Thyroid gland (tissue), 4 donors: ENCODE measurements around the gene CDC34. TPM values are rescaled to one million over a fixed set of nuclear protein-coding genes. Genes with fewer than 3 reads are reported as not detected.
A peak's percentile ranks its signal among the peaks of the same experiment; 100 is the strongest.

Experiments used
- DNase-seq, 2 donors: peaks; one replicate each; pipeline ENCODE4 v3.0.0-alpha.2; 2019
- H3K27ac ChIP-seq, 3 donors: fragments of 200-600 bp; sonication (generic); 1 replicate in 2 of 3; 2 replicates in 1 of 3; pipeline ENCODE4 v1.5.1; 2016 to 2019; ENCODE audit warnings: mild to moderate bottlenecking in 1 of 3, moderate library complexity in 1 of 3
- H3K27me3 ChIP-seq: fragments of 200-600 bp; sonication (generic); one replicate; pipeline ENCODE4 v1.5.1; 2019
- H3K36me3 ChIP-seq, 2 donors: fragments of 200-600 bp; sonication (generic); one replicate each; pipeline ENCODE4 v1.5.1; 2016 to 2019
- H3K4me1 ChIP-seq, 2 donors: fragments of 200-600 bp; sonication (generic); one replicate each; pipeline ENCODE4 v1.5.1; 2017 to 2019
- H3K4me3 ChIP-seq, 3 donors: fragments of 200-600 bp; sonication (generic); replicated peaks in 1 of 3; 1 replicate in 2 of 3; 2 replicates in 1 of 3; pipeline ENCODE4 v1.5.1; 2016; ENCODE audit warnings: mild to moderate bottlenecking in 1 of 3
- H3K9me3 ChIP-seq: fragments of 200-600 bp; sonication (generic); one replicate; pipeline ENCODE4 v1.5.1; 2017
- CTCF ChIP-seq, 6 experiments: fragments of 200-600 bp in 3 of 6; fragments of 450-650 bp in 3 of 6; sonication (generic) in 3 of 6; IDR thresholded peaks; one replicate each; pipeline ENCODE4 v1.5.1; 2016 to 2019; ENCODE audit warnings: antibody characterized with exemption in 6 of 6, mild to moderate bottlenecking in 2 of 6, inconsistent platforms in 1 of 6, moderate library complexity in 1 of 6
- POLR2A ChIP-seq, 2 donors: fragments of 450-650 bp; IDR thresholded peaks; one replicate each; pipeline ENCODE4 v1.6.1; 2017; ENCODE audit warnings: antibody characterized with exemption in 2 of 2, mild to moderate bottlenecking in 2 of 2, moderate library complexity in 1 of 2
- WGBS, 2 donors: methylation state at CpG; one replicate each; pipeline ENCODE4 v1.1.5; 2017; 5-methylcytosine and 5-hydroxymethylcytosine counted together
- intact Hi-C: fragments of 100-400 bp; cut with DNase I; formaldehyde crosslinking; loops from one replicate; pipeline ENCODE4 v1.15.1; 2023
- total RNA-seq, 4 donors: library from RNA; depleted of rRNA; stranded (reverse); fragments of >200 nt; gene quantifications; one replicate each; pipeline ENCODE4 v1.2.3, GENCODE V29; 2016

The CDC34 gene
- total RNA-seq, 4 donors from 2014 or later: 44.8 to 64.7 (median 48.2) TPM

GRCh38 chr19:590396-590745 lies 58.8 kb downstream of the CDC34 start:
- DNase-seq: no peak
- no CpG with 5 or more reads among the region's 50 CpGs for WGBS, 2 donors
- no peaks in the 10 kb centered on the region for H3K36me3 ChIP-seq
- H3K4me1 ChIP-seq: peaks cover 0 to 16% of the 10 kb centered on the region in 2 donors
- TF ChIP-seq POLR2A (IDR thresholded peaks at IDR 0.05) (no peak), CTCF (IDR thresholded peaks at IDR 0.05) (no peak)
- no peak overlapping the region for H3K27ac ChIP-seq
- H3K9me3 ChIP-seq: no peaks in the 10 kb centered on the region
- peaks cover 20% of the 10 kb centered on the region for H3K27me3 ChIP-seq
- no peak overlapping the region for H3K4me3 ChIP-seq
- intact Hi-C loops: no loop called here

DNA sequence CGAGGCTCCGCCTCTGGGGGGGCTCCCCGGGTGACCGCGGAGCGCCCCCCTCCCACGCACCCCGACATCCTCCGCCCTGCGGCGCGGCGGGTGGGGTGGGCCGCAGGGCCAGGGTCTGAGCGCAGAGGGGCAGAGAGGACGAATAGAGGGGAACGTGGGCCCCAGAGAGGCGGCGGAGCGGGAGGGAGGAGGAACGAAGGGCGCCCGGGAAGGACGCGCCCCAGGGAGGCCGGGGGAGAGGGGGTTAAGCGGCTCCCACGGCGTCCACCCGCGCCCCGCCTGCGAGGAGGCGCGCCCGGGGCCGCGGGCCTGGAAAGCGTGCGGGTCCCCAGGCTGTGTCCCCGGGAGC lies 59.2 kb downstream of the CDC34 start:
- WGBS, 2 donors: 28% methylated on average over 5 of the region's 41 CpGs; no CpG with 5 or more reads in 1 of the 2 donors
- Histone ChIP-seq H3K4me3 (no peak overlapping the region), H3K4me1 (peaks cover 0 to 16% of the 10 kb centered on the region in 2 donors), H3K27ac (no peak overlapping the region), H3K9me3 (no peaks in the 10 kb centered on the region), H3K36me3 (no peaks in the 10 kb centered on the region), H3K27me3 (peaks cover 20% of the 10 kb centered on the region)
- TF ChIP-seq POLR2A (IDR thresholded peaks at IDR 0.05): no peak
- no peak for TF ChIP-seq CTCF (IDR thresholded peaks at IDR 0.05)
- no peak for DNase-seq
- intact Hi-C loops: no loop called here

GRCh38 chr19:591099-591958 lies 59.8 kb downstream of the CDC34 start:
- no peak for TF ChIP-seq POLR2A (IDR thresholded peaks at IDR 0.05)
- no peak for TF ChIP-seq CTCF (IDR thresholded peaks at IDR 0.05)
- Histone ChIP-seq H3K27me3 (peaks cover 20% of the 10 kb centered on the region), H3K4me3 (no peak overlapping the region), H3K27ac (no peak overlapping the region), H3K36me3 (no peaks in the 10 kb centered on the region), H3K4me1 (peaks cover 0 to 16% of the 10 kb centered on the region in 2 donors), H3K9me3 (no peaks in the 10 kb centered on the region)
- 15 to 37% methylated on average over 20 to 34 of the region's 75 CpGs for WGBS, 2 donors
- peak in 1 of 2 donors; percentile 32 for DNase-seq
- intact Hi-C loops: no loop called here

Other genes starting within 250 kb of the CDC34 start
- 10 to 100 TPM in 3 of 4 donors, 1 to 10 TPM in 1; 6.7 to 31.7 (median 22.3) TPM for gene PLPP2, start 240.4 kb upstream of the CDC34 start, total RNA-seq
- 10 to 100 TPM in 2 of 4 donors, 1 to 10 TPM in 2; 9.0 to 20.1 (median 11.2) TPM for gene MIER2, start 187.0 kb upstream of the CDC34 start, total RNA-seq
- 10 to 100 TPM in 1 of 4 donors, 1 to 10 TPM in 2, under 1 TPM in 1; 0.54 to 14.7 (median 4.9) TPM for gene C2CD4C, start 122.6 kb upstream of the CDC34 start, total RNA-seq
- gene SHC2, start 70.7 kb upstream of the CDC34 start, total RNA-seq: 10 to 100 TPM; 31.5 to 72.8 (median 48.8) TPM
- 1 to 10 TPM in 1 of 4 donors, under 1 TPM in 1, not detected in 2; 0.56 to 3.1 TPM for gene MADCAM1, start 35.3 kb upstream of the CDC34 start, total RNA-seq
- 100 to 1,000 TPM in 2 of 4 donors, 10 to 100 TPM in 2; 50.8 to 147 (median 99.6) TPM for gene TPGS1, start 24.3 kb upstream of the CDC34 start, total RNA-seq
- gene GZMM, start 12.3 kb downstream of the CDC34 start, total RNA-seq: 1 to 10 TPM in 1 of 4 donors, under 1 TPM in 1, not detected in 2; 0.78 to 1.9 TPM
- 100 to 1,000 TPM; 349 to 702 (median 569) TPM for gene BSG, start 40.8 kb downstream of the CDC34 start, total RNA-seq
- not detected for gene HCN2, start 58.1 kb downstream of the CDC34 start, total RNA-seq
- gene POLRMT, start 101.8 kb downstream of the CDC34 start, total RNA-seq: 10 to 100 TPM; 23.2 to 39.7 (median 33.1) TPM
- not detected for gene FGF22, start 108.1 kb downstream of the CDC34 start, total RNA-seq
- gene RNF126, start 131.5 kb downstream of the CDC34 start, total RNA-seq: 10 to 100 TPM; 41.4 to 55.5 (median 53.5) TPM
- gene FSTL3, start 144.6 kb downstream of the CDC34 start, total RNA-seq: 10 to 100 TPM; 16.2 to 73.4 (median 62.9) TPM
- not detected for gene PRSS57, start 163.7 kb downstream of the CDC34 start, total RNA-seq
- 10 to 100 TPM; 18.9 to 45.5 (median 27.7) TPM for gene PALM, start 177.2 kb downstream of the CDC34 start, total RNA-seq
- gene MISP, start 219.4 kb downstream of the CDC34 start, total RNA-seq: under 1 TPM in 2 of 4 donors, not detected in 2; 0.63 to 0.68 TPM